ENCODE data around the gene SAT1.

- TF ChIP-seq CTCF (IDR thresholded peaks at IDR 0.05; ENCODE audit: low read length) (no peak), EZH2 (optimal IDR thresholded peaks at IDR 0.05; ENCODE audit: low read depth, low read length) (no peak), EZH2phosphoT487 (IDR thresholded peaks at IDR 0.05; ENCODE audit: low read length) (no peak)
These were observed 3.4 kb downstream of the SAT1 start for GRCh38 chrX:23786268-23786815.

Data from MM.1S (cell line).